H1 (cell line): ENCODE results near the gene WIPI1. TPM values are rescaled to one million over a fixed set of nuclear protein-coding genes. Genes with fewer than 3 reads are reported as not detected.

ENCODE experiments used
- CTCF ChIA-PET: fragments of 300-600 bp; sonication (Branson Sonifier 250); formaldehyde crosslinking; loops from one replicate; lab custom pipeline; 2021; ENCODE audit not compliant: partially characterized antibody; lab: Charles Lee
- POLR2A ChIA-PET: fragments of 300-600 bp; sonication (Branson Sonifier 250); formaldehyde crosslinking; loops from one replicate; lab custom pipeline; 2021; ENCODE audit warnings: inconsistent platforms; ENCODE audit not compliant: partially characterized antibody; lab: Charles Lee
- DNase-seq, 2 experiments: peaks; one replicate each; pipeline versions ENCODE4 v3.0.0 to v3.0.0-alpha.2; 2010 to 2022; ENCODE audit warnings: low spot score in 2 of 2, low read depth in 1 of 2, mixed read lengths in 1 of 2
- FAIRE-seq: peaks from 2 replicates; lab custom pipeline; 2011; peaks lifted over from hg19 to GRCh38; lab: Jason Lieb, UNC
- H2AFZ ChIP-seq: 2 replicates; pipeline ENCODE4 v1.8.1; 2012; ENCODE audit warnings: low read length, inconsistent platforms
- H2AK5ac ChIP-seq: 2 replicates; pipeline ENCODE4 v1.6.1; 2013; ENCODE audit warnings: low read depth, low read length
- H2BK120ac ChIP-seq: replicated peaks from 2 replicates; pipeline ENCODE3; 2013; ENCODE audit warnings: low read depth, low read length, inconsistent platforms
- H2BK12ac ChIP-seq: 2 replicates; pipeline ENCODE4 v1.6.1; 2013; ENCODE audit warnings: low read depth, low read length
- H2BK15ac ChIP-seq: 2 replicates; pipeline ENCODE4 v1.6.1; 2013; ENCODE audit warnings: low read length
- H2BK20ac ChIP-seq: 2 replicates; pipeline ENCODE4 v1.6.1; 2013; ENCODE audit warnings: low read length
- H2BK5ac ChIP-seq: 2 replicates; pipeline ENCODE4 v1.6.1; 2013; ENCODE audit warnings: low read depth, low read length
- H3K14ac ChIP-seq: 2 replicates; pipeline ENCODE4 v1.6.1; 2013; ENCODE audit warnings: inconsistent platforms; ENCODE audit not compliant: insufficient read length
- H3K18ac ChIP-seq: 2 replicates; pipeline ENCODE4 v1.6.1; 2013; ENCODE audit warnings: low read length; ENCODE audit errors: extremely low read depth
- H3K23ac ChIP-seq: 2 replicates; pipeline ENCODE4 v1.6.1; 2013; ENCODE audit warnings: inconsistent platforms; ENCODE audit not compliant: insufficient read length
- H3K23me2 ChIP-seq: 2 replicates; pipeline ENCODE4 v1.6.1; 2013; ENCODE audit warnings: low read depth, low read length
- H3K27ac ChIP-seq: 2 replicates; pipeline ENCODE4 v1.6.1; 2011; ENCODE audit warnings: low read depth, low read length, inconsistent platforms
- H3K27me3 ChIP-seq, 4 experiments: replicated peaks in 1 of 4; 1 replicate in 1 of 4; 2 replicates in 3 of 4; pipeline versions ENCODE4 v1.6.1 to v1.8.1; 2011 to 2013; ENCODE audit warnings: low read length in 3 of 4, mild to moderate bottlenecking in 3 of 4, inconsistent platforms in 2 of 4, mixed read lengths in 2 of 4, moderate library complexity in 1 of 4; ENCODE audit not compliant: control insufficient read depth in 3 of 4, insufficient read depth in 3 of 4; ENCODE audit errors: extremely low read depth in 1 of 4
- H3K36me3 ChIP-seq, 4 experiments: 2 replicates each; pipeline versions ENCODE4 v1.6.1 to v1.8.1; 2011 to 2013; ENCODE audit warnings: mild to moderate bottlenecking in 4 of 4, low read length in 3 of 4, moderate library complexity in 2 of 4, control low read depth in 1 of 4, inconsistent platforms in 1 of 4; ENCODE audit not compliant: insufficient read depth in 4 of 4, control insufficient read depth in 2 of 4
- H3K4ac ChIP-seq: replicated peaks from 2 replicates; pipeline ENCODE3; 2013; ENCODE audit warnings: low read length, low read depth, mixed read lengths, inconsistent platforms; ENCODE audit not compliant: insufficient read length
- H3K4me1 ChIP-seq, 4 experiments: replicated peaks in 1 of 4; 1 replicate in 1 of 4; 2 replicates in 3 of 4; pipeline versions ENCODE4 v1.6.1 to v1.8.1; 2011 to 2013; ENCODE audit warnings: low read length in 3 of 4, inconsistent platforms in 2 of 4, mixed read lengths in 1 of 4; ENCODE audit not compliant: insufficient read depth in 4 of 4, control insufficient read depth in 3 of 4
- H3K4me2 ChIP-seq, 2 experiments: 2 replicates each; pipeline versions ENCODE4 v1.6.1 to v1.8.1; 2011 to 2013; ENCODE audit warnings: low read depth in 2 of 2, low read length in 2 of 2, control low read depth in 1 of 2, inconsistent platforms in 1 of 2, mild to moderate bottlenecking in 1 of 2; ENCODE audit not compliant: insufficient read depth in 1 of 2
- H3K4me3 ChIP-seq, 4 experiments: fragments of 200-600, 300-600 bp in 1 of 4; sonication (generic), shearing (Covaris generic), sonication (Bioruptor Twin) in 1 of 4; 2 replicates each; pipeline versions ENCODE4 v1.5.1 to v1.8.1; 2011 to 2016; ENCODE audit warnings: low read length in 4 of 4, low read depth in 3 of 4, control low read depth in 2 of 4, inconsistent platforms in 2 of 4, mild to moderate bottlenecking in 2 of 4, mixed read lengths in 1 of 4, moderate library complexity in 1 of 4; ENCODE audit not compliant: insufficient read depth in 2 of 4; ENCODE audit errors: extremely low read depth in 1 of 4
- H3K56ac ChIP-seq: replicated peaks from 2 replicates; pipeline ENCODE3; 2013; ENCODE audit warnings: low read depth, mild to moderate bottlenecking, mixed read lengths, low read length, inconsistent platforms; ENCODE audit not compliant: insufficient read length
- H3K79me1 ChIP-seq: 2 replicates; pipeline ENCODE4 v1.6.1; 2013; ENCODE audit warnings: low read depth, low read length, control low read depth
- H3K79me2 ChIP-seq, 2 experiments: 2 replicates each; pipeline versions ENCODE4 v1.6.1 to v1.8.1; 2012 to 2013; ENCODE audit warnings: low read length in 2 of 2, mild to moderate bottlenecking in 2 of 2, inconsistent platforms in 1 of 2; ENCODE audit not compliant: insufficient read depth in 2 of 2, control insufficient read depth in 1 of 2
- H3K9ac ChIP-seq, 4 experiments: replicated peaks in 1 of 4; 1 replicate in 1 of 4; 2 replicates in 3 of 4; pipeline versions ENCODE4 v1.6.1 to v1.8.1; 2011 to 2013; ENCODE audit warnings: low read depth in 3 of 4, low read length in 3 of 4, control low read depth in 2 of 4, mild to moderate bottlenecking in 2 of 4, moderate library complexity in 2 of 4, inconsistent platforms in 1 of 4; ENCODE audit errors: extremely low read depth in 1 of 4
- H3K9me3 ChIP-seq, 2 experiments: 2 replicates each; pipeline versions ENCODE4 v1.6.1 to v1.8.1; 2012 to 2013; ENCODE audit warnings: mild to moderate bottlenecking in 2 of 2, moderate library complexity in 2 of 2, control low read depth in 1 of 2, inconsistent platforms in 1 of 2, low read depth in 1 of 2, low read length in 1 of 2, mixed read lengths in 1 of 2; ENCODE audit not compliant: insufficient read depth in 2 of 2
- H4K20me1 ChIP-seq, 2 experiments: replicated peaks in 1 of 2; 2 replicates each; pipeline versions ENCODE3 to v1.8.1; 2011 to 2013; ENCODE audit warnings: inconsistent platforms in 2 of 2, low read length in 2 of 2, mild to moderate bottlenecking in 1 of 2; ENCODE audit not compliant: insufficient read depth in 2 of 2, control insufficient read depth in 1 of 2
- H4K5ac ChIP-seq: 2 replicates; pipeline ENCODE4 v1.6.1; 2013; ENCODE audit warnings: low read length, low read depth, mixed read lengths, inconsistent platforms; ENCODE audit not compliant: insufficient read length
- H4K8ac ChIP-seq: 2 replicates; pipeline ENCODE4 v1.8.0; 2013; ENCODE audit warnings: mild to moderate bottlenecking, moderate library complexity, low read length, inconsistent platforms; ENCODE audit not compliant: insufficient read depth; ENCODE audit errors: extremely low read depth
- H4K91ac ChIP-seq: replicated peaks from 2 replicates; pipeline ENCODE3; 2013; ENCODE audit warnings: low read length, mixed read lengths, inconsistent platforms; ENCODE audit not compliant: insufficient read length
- BRCA1 ChIP-seq: IDR thresholded peaks from 2 replicates; pipeline ENCODE4 v1.6.1; 2012; ENCODE audit warnings: low read depth, low read length, improper control_type of control experiment
- CHD1 ChIP-seq: IDR thresholded peaks from 2 replicates; pipeline ENCODE4 v1.6.1; 2012; ENCODE audit warnings: low read depth, low read length, improper control_type of control experiment
- EP300 ChIP-seq, 2 experiments: IDR thresholded peaks; 1 replicate in 1 of 2; 2 replicates in 1 of 2; pipeline ENCODE4 v1.6.1; 2011 to 2012; ENCODE audit warnings: low read depth in 2 of 2, low read length in 2 of 2, mild to moderate bottlenecking in 2 of 2, borderline replicate concordance in 1 of 2, inconsistent platforms in 1 of 2, moderate library complexity in 1 of 2
- EZH2 ChIP-seq: fragments of 200-600 bp; sonication (generic); IDR thresholded peaks from 2 replicates; pipeline ENCODE4 v1.7.1; 2012; ENCODE audit warnings: low read depth, mild to moderate bottlenecking, moderate library complexity, low read length, inconsistent platforms; ENCODE audit not compliant: severe bottlenecking
- FOSL1 ChIP-seq: IDR thresholded peaks from 2 replicates; pipeline ENCODE4 v1.6.1; 2011; ENCODE audit warnings: mild to moderate bottlenecking, low read depth, low read length, moderate library complexity; ENCODE audit not compliant: insufficient read depth
- HDAC6 ChIP-seq: IDR thresholded peaks from one replicate; pipeline ENCODE4 v1.7.1; 2012; ENCODE audit warnings: low read depth, mild to moderate bottlenecking, inconsistent platforms, low read length, moderate library complexity
- JUND ChIP-seq: IDR thresholded peaks from 2 replicates; pipeline ENCODE4 v1.6.1; 2011; ENCODE audit warnings: mild to moderate bottlenecking, improper control_type of control experiment, low read length
- KDM5A ChIP-seq: fragments of 200-600 bp; IDR thresholded peaks from 2 replicates; pipeline ENCODE4 v1.7.1; 2012; ENCODE audit warnings: mild to moderate bottlenecking, low read length, inconsistent platforms, mixed read lengths
- MAFK ChIP-seq: IDR thresholded peaks from 2 replicates; pipeline ENCODE4 v1.6.1; 2012; ENCODE audit warnings: low read depth, mild to moderate bottlenecking, improper control_type of control experiment, low read length
- POU5F1 ChIP-seq: IDR thresholded peaks from 2 replicates; pipeline ENCODE4 v1.6.1; 2011; ENCODE audit warnings: low read depth, mild to moderate bottlenecking, low read length, moderate library complexity
- SIN3A ChIP-seq, 2 experiments: IDR thresholded peaks in 1 of 2; conservative IDR thresholded peaks in 1 of 2; 2 replicates each; pipeline ENCODE4 v1.6.1; 2011 to 2012; ENCODE audit warnings: low read length in 2 of 2, improper control_type of control experiment in 1 of 2, low read depth in 1 of 2, mild to moderate bottlenecking in 1 of 2
- WGBS, 2 experiments: shearing (Covaris generic) in 1 of 2; methylation state at CpG; one replicate each; pipeline versions ENCODE4 v1.1.6 to v1.1.7; 2013 to 2015; ENCODE audit warnings: low lambda C conversion rate in 2 of 2, mixed read lengths in 2 of 2, inconsistent platforms in 1 of 2, low coverage in 1 of 2, missing lambda C conversion rate in 1 of 2; ENCODE audit not compliant: insufficient replicate concordance in 2 of 2, insufficient coverage in 1 of 2, insufficient read length in 1 of 2; ENCODE audit errors: extremely low coverage in 1 of 2, missing lambda C conversion rate in 1 of 2; 5-methylcytosine and 5-hydroxymethylcytosine counted together
- polyA plus RNA-seq, 7 experiments: library from polyadenylated mRNA; depleted of rRNA in 3 of 7; stranded (reverse) in 5 of 7; unstranded in 2 of 7; fragments of >200 nt in 5 of 7; fragments of 200-250 nt in 2 of 7; gene quantifications; 1 replicate in 5 of 7; 2 replicates in 1 of 7; 4 replicates in 1 of 7; pipeline versions ENCODE4 v1.2.1 to v1.2.3, GENCODE V29; 2011 to 2013; ENCODE audit warnings: missing spikeins in 2 of 7, mixed read lengths in 2 of 7
- total RNA-seq: library from RNA; stranded (reverse); fragmentation: NEBNext Ultra II Directional; extraction: Animal tissue kit (Norgen Biotek cat#: 25700); gene quantifications from 2 replicates; pipeline ENCODE4 v1.2.1, GENCODE V29; 2021

Gene WIPI1
- total and polyA plus RNA-seq, 2 of the 8 experiments (the other 6 are each of a cell fraction or from before 2014, with no cell fraction given): 16.6 to 17.4 TPM

- CTCF ChIA-PET: interaction anchor here (0.6 to 1.2 kb wide), 2 partner anchors 15 to 91 kb away, joined by 3 read pairs; no protein-coding TSS in a partner anchor
- Histone ChIP-seq H2BK15ac (no peak overlapping the region), H3K4me1 (no peaks in the 10 kb centered on the region), H3K27me3 (no peaks in the 10 kb centered on the region; a peak in 1 of 7 replicates), H3K9me3 (no peaks in the 10 kb centered on the region), H3K9ac (no peak overlapping the region), H2BK20ac (no peak overlapping the region), H4K20me1 (no peaks in the 10 kb centered on the region), H3K23ac (no peak overlapping the region), H3K14ac (no peak overlapping the region), H2AK5ac (no peak overlapping the region), H3K4me3 (no peak overlapping the region), H2BK120ac (no peak overlapping the region), H3K56ac (no peak overlapping the region), H4K8ac (no peak overlapping the region), H2AFZ (no peak overlapping the region)
- 81% methylated on average over 2 of the region's 2 CpGs; no CpG with 5 or more reads in 1 of the 2 experiments for WGBS, 2 experiments
- TF ChIP-seq BRCA1 (no peak), CHD1 (no peak), MAFK (no peak), FOSL1 (no peak), POU5F1 (no peak), HDAC6 (no peak), EP300 (IDR thresholded peaks at IDR 0.05; ENCODE audit: borderline replicate concordance in 1 of 2, low read depth in 2 of 2, low read length in 2 of 2) (no peak), KDM5A (no peak), EZH2 (no peak), SIN3A (conservative IDR thresholded peaks at IDR 0.05 in 1 of 2, IDR thresholded peaks at IDR 0.05 in 1 of 2; ENCODE audit: low read depth in 1 of 2, low read length in 2 of 2) (no peak), JUND (no peak)
- TF ChIP-seq, all 59 proteins: peak for 0
- Histone ChIP-seq H4K91ac (no peak overlapping the region), H3K27ac (no peak overlapping the region), H4K5ac (no peak overlapping the region), H2BK12ac (no peak overlapping the region), H3K79me2 (no peaks in the 10 kb centered on the region), H3K18ac (no peak overlapping the region), H3K4ac (no peak overlapping the region), H3K23me2 (no peaks in the 10 kb centered on the region), H2BK5ac (no peak overlapping the region), H3K79me1 (no peaks in the 10 kb centered on the region), H3K4me2 (no peak overlapping the region), H3K36me3 (no peaks in the 10 kb centered on the region)
- DNase-seq (no peak), FAIRE-seq (no peak)
- POLR2A ChIA-PET: no interaction called here
These were observed 27.2 kb upstream of the WIPI1 start for GRCh38 chr17:68484458-68484857.
